A673 (cell line): ENCODE measurements around the gene LBX1.

ENCODE experiments used
- EZH2 ChIP-seq: fragments of 200-600 bp; sonication (generic); IDR thresholded peaks from 2 replicates; pipeline ENCODE4 v1.6.1; 2017; ENCODE audit warnings: borderline replicate concordance, low read depth, mild to moderate bottlenecking, mixed read lengths, antibody characterized with exemption, low read length; ENCODE audit not compliant: poor library complexity, severe bottlenecking
- TF ChIP-seq, protein P1 (sequence below): fragments of 300-800, 200-600 bp; sonication (generic); conservative IDR thresholded peaks from 2 replicates; pipeline ENCODE4 v1.5.1; 2017; ENCODE audit warnings: low read depth, mild to moderate bottlenecking, antibody characterized with exemption, low read length, moderate library complexity, mixed read lengths

GRCh38 chr10:101189461-101190401 lies 39.5 kb downstream of the LBX1 start:
- TF ChIP-seq, protein P1, sequence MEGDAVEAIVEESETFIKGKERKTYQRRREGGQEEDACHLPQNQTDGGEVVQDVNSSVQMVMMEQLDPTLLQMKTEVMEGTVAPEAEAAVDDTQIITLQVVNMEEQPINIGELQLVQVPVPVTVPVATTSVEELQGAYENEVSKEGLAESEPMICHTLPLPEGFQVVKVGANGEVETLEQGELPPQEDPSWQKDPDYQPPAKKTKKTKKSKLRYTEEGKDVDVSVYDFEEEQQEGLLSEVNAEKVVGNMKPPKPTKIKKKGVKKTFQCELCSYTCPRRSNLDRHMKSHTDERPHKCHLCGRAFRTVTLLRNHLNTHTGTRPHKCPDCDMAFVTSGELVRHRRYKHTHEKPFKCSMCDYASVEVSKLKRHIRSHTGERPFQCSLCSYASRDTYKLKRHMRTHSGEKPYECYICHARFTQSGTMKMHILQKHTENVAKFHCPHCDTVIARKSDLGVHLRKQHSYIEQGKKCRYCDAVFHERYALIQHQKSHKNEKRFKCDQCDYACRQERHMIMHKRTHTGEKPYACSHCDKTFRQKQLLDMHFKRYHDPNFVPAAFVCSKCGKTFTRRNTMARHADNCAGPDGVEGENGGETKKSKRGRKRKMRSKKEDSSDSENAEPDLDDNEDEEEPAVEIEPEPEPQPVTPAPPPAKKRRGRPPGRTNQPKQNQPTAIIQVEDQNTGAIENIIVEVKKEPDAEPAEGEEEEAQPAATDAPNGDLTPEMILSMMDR: no peak
- TF ChIP-seq EZH2: no peak
